ENCODE results near the gene XXYLT1. TPM values are rescaled to one million over a fixed set of nuclear protein-coding genes. Genes with fewer than 3 reads are reported as not detected.
"Not testable (repeated sequence)": the region's sequence is repeated elsewhere in the genome, so short reads cannot be mapped to it uniquely, and the experiment has no call there.

Gene XXYLT1
- total RNA-seq, 1 experiment from 2014 or later, result 27.2 TPM

- peaks cover 9% of the 10 kb centered on the region for H3K4me1 ChIP-seq (replicated peaks)
- H3K4me3 ChIP-seq, result no peak overlapping the region
- no peak overlapping the region for H3K27ac ChIP-seq
- H3K27me3 ChIP-seq (replicated peaks), result no peaks in the 10 kb centered on the region
- no peak for DNase-seq (ENCODE audit: low read depth in 1 of 2, low spot score in 2 of 2)
- no peaks in the 10 kb centered on the region for H3K9me3 ChIP-seq (replicated peaks)
- no peaks in the 10 kb centered on the region for H3K36me3 ChIP-seq
Measured at GRCh38 chr3:195096484-195097330, 174.3 kb downstream of the XXYLT1 start.

GRCh38 chr3:195096053-195096452 is 174.9 kb downstream of the XXYLT1 start:
- Histone ChIP-seq H3K9me3 (replicated peaks) (no peaks in the 10 kb centered on the region), H3K27me3 (replicated peaks) (no peaks in the 10 kb centered on the region), H3K27ac (no peak overlapping the region), H3K4me3 (no peak overlapping the region), H3K36me3 (no peaks in the 10 kb centered on the region), H3K4me1 (replicated peaks) (peaks cover 5% of the 10 kb centered on the region; the same call in 1 of the 2 replicates)
- no peak for DNase-seq (ENCODE audit: low read depth in 1 of 2, low spot score in 2 of 2)

GRCh38 chr3:195095704-195096036 is 175.3 kb downstream of the XXYLT1 start:
- no peaks in the 10 kb centered on the region for H3K27me3 ChIP-seq (replicated peaks)
- DNase-seq (ENCODE audit: low read depth in 1 of 2, low spot score in 2 of 2), result no peak
- H3K27ac ChIP-seq, result no peak overlapping the region
- no peaks in the 10 kb centered on the region for H3K36me3 ChIP-seq
- no peaks in the 10 kb centered on the region for H3K9me3 ChIP-seq (replicated peaks)
- peaks cover 5% of the 10 kb centered on the region; the same call in 1 of the 2 replicates for H3K4me1 ChIP-seq (replicated peaks)
- H3K4me3 ChIP-seq, result no peak overlapping the region

DNA sequence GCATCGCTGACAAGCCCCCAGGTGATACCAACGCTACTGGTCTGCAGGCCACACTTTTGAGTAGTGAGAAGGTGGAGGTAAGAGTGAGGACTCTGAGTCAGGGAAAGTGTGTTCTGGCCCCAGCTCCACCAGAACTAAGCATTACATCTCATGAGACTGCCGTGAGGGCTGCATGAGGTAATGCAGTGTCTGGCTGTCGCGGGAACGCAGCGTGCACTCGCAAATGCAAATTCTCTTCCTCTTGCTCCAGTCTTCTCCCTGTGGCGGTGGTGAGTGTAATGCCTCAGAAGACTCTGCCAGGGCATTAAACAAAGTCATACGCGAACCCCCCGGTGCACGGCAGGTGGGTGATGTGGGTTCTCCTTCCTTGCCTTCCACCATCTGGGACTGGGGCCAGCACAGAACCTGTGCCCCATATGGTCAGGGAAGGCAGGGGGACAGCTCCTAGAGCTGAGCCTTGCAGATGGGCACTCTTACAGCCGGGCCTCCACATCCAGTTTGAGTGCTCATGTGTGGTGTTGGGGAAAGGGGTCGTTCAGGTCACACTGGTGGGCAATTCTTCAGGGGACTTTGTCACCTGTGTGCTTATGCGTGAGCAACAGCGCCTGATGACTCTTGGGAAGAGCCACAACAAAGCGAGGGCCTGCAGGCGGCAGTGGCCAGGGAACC is 175.8 kb downstream of the XXYLT1 start:
- no peaks in the 10 kb centered on the region for H3K27me3 ChIP-seq (replicated peaks)
- DNase-seq (ENCODE audit: low read depth in 1 of 2, low spot score in 2 of 2), result no peak
- H3K27ac ChIP-seq, result no peak overlapping the region

DNA sequence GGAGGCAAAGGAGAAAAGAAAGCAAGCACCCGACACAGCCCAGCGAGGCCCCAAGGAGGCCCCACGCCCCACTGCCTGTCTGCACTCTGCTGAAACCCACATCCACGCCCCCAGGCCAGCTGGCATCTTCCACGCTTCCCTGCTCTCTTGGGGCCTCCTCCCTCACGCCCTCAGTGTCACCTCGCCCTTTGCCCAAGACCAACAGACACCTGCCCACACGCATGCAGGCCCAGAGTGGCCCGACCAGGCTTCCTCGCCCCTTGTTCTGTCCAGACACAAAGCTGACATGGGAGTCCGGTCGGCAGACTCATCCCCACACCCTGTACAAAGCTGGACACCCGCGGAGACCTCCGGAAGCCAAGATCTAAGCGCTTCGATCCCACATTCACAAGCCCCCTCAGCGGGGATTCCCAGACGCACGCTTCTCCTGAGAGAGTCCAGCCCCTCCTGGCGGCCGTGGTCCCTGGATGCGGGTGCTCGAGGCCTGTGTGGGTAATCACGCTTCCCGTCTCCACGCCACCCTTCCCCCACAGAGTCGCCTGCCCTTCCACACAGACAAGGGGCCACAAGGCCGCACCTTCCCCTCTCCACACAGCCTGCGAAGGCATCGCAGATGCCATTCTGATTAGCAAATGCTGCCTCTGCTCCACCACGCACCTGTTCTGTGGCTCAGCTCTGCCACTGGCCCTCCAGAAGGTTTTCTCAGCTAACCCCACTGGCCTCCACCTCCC is 176.6 kb downstream of the XXYLT1 start:
- no peak for DNase-seq (ENCODE audit: low read depth in 1 of 2, low spot score in 2 of 2)
- H3K27me3 ChIP-seq (replicated peaks), result no peaks in the 10 kb centered on the region
- H3K4me1 ChIP-seq (replicated peaks), result peaks cover 5% of the 10 kb centered on the region; the same call in 1 of the 2 replicates
- H3K9me3 ChIP-seq (replicated peaks), result no peaks in the 10 kb centered on the region
- H3K36me3 ChIP-seq, result no peaks in the 10 kb centered on the region
- no peak overlapping the region for H3K4me3 ChIP-seq
- H3K27ac ChIP-seq, result no peak overlapping the region

More for the DNA sequence above, 175.8 kb downstream of the XXYLT1 start:
- no peaks in the 10 kb centered on the region for H3K36me3 ChIP-seq
- H3K4me3 ChIP-seq, result no peak overlapping the region
- H3K4me1 ChIP-seq (replicated peaks), result peaks cover 5% of the 10 kb centered on the region; the same call in 1 of the 2 replicates
- H3K9me3 ChIP-seq (replicated peaks), result no peaks in the 10 kb centered on the region

- Histone ChIP-seq H3K4me1 (replicated peaks) (peaks cover 5% of the 10 kb centered on the region; the same call in 1 of the 2 replicates), H3K27ac (no peak overlapping the region), H3K27me3 (replicated peaks) (no peaks in the 10 kb centered on the region), H3K9me3 (replicated peaks) (no peaks in the 10 kb centered on the region), H3K4me3 (no peak overlapping the region), H3K36me3 (no peaks in the 10 kb centered on the region)
- no peak for DNase-seq (ENCODE audit: low read depth in 1 of 2, low spot score in 2 of 2)
Measured at GRCh38 chr3:195093731-195094130, 177.2 kb downstream of the XXYLT1 start.

- not testable (repeated sequence) for DNase-seq (ENCODE audit: low read depth in 1 of 2, low spot score in 2 of 2); H3K27ac ChIP-seq
Measured at GRCh38 chr3:195087840-195088601, 182.9 kb downstream of the XXYLT1 start.

DNA sequence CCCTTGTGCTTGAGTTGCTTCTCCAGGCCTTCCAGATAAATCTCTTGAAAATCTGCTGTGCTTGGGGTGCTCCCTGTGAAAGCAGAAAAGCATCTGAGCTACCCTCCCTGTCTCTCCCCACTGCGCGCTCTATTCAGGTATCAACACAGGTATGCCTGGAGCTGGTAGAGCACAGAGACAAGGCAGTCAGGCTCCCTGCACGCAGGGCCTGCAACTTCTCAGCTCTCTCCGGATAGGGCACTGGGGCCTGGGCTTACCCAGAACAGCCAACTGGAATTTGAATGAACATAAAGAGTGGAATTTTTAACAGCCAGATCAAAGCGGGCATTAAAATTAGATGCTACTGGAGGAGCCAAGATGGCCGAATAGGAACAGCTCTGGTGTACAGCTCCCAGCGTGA is 183.6 kb downstream of the XXYLT1 start:
- no peak for DNase-seq (ENCODE audit: low read depth in 1 of 2, low spot score in 2 of 2)
- H3K27me3 ChIP-seq (replicated peaks), result no peaks in the 10 kb centered on the region
- H3K4me1 ChIP-seq (replicated peaks), result no peaks in the 10 kb centered on the region
- no peak overlapping the region for H3K27ac ChIP-seq
- H3K9me3 ChIP-seq (replicated peaks), result no peaks in the 10 kb centered on the region
- no peak overlapping the region for H3K4me3 ChIP-seq
- H3K36me3 ChIP-seq, result no peaks in the 10 kb centered on the region

More at GRCh38 chr3:195087840-195088601, 182.9 kb downstream of the XXYLT1 start:
- not testable (repeated sequence) for H3K27me3 ChIP-seq (replicated peaks); H3K4me1 ChIP-seq (replicated peaks); H3K9me3 ChIP-seq (replicated peaks); H3K36me3 ChIP-seq; H3K4me3 ChIP-seq

- H3K27me3 ChIP-seq (replicated peaks), result no peaks in the 10 kb centered on the region
- no peak for DNase-seq (ENCODE audit: low read depth in 1 of 2, low spot score in 2 of 2)
Measured at GRCh38 chr3:195086885-195087284, 184.1 kb downstream of the XXYLT1 start.

GRCh38 chr3:195086341-195086740 is 184.6 kb downstream of the XXYLT1 start:
- DNase-seq (ENCODE audit: low read depth in 1 of 2, low spot score in 2 of 2), result no peak
- Histone ChIP-seq H3K4me1 (replicated peaks) (no peaks in the 10 kb centered on the region), H3K4me3 (no peak overlapping the region), H3K27me3 (replicated peaks) (no peaks in the 10 kb centered on the region), H3K27ac (no peak overlapping the region), H3K36me3 (no peaks in the 10 kb centered on the region), H3K9me3 (replicated peaks) (no peaks in the 10 kb centered on the region)

More at GRCh38 chr3:195086885-195087284, 184.1 kb downstream of the XXYLT1 start:
- Histone ChIP-seq H3K4me3 (no peak overlapping the region), H3K9me3 (replicated peaks) (no peaks in the 10 kb centered on the region), H3K36me3 (no peaks in the 10 kb centered on the region), H3K27ac (no peak overlapping the region), H3K4me1 (replicated peaks) (no peaks in the 10 kb centered on the region)

- Histone ChIP-seq H3K36me3 (no peaks in the 10 kb centered on the region), H3K27me3 (replicated peaks) (no peaks in the 10 kb centered on the region), H3K4me3 (no peak overlapping the region), H3K27ac (no peak overlapping the region), H3K4me1 (replicated peaks) (no peaks in the 10 kb centered on the region), H3K9me3 (replicated peaks) (no peaks in the 10 kb centered on the region)
- DNase-seq (ENCODE audit: low read depth in 1 of 2, low spot score in 2 of 2), result no peak
Measured at GRCh38 chr3:195085356-195086130, 185.4 kb downstream of the XXYLT1 start.

DNA sequence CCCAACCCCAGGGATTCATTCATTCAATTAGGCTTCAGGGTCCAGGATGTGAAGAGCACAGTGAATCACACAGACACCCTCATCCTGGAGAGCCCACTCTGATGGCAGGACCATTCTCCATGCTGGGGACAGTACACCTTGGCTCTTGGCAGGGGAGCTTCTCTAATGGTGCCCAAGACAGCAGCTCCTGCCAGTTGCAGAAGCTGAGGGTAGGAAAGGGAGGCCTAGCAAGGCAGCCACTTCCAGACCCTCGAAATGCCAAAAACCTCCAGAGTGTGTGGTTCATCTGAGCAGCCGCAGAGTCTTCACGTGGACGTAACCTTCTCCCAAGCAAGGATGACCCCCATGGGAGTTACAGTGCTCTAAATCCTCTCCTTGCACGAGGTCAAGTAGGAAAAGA is 186.2 kb downstream of the XXYLT1 start:
- Histone ChIP-seq H3K9me3 (replicated peaks) (no peaks in the 10 kb centered on the region), H3K27me3 (replicated peaks) (no peaks in the 10 kb centered on the region), H3K4me3 (no peak overlapping the region), H3K4me1 (replicated peaks) (no peaks in the 10 kb centered on the region), H3K36me3 (no peaks in the 10 kb centered on the region), H3K27ac (no peak overlapping the region)
- no peak for DNase-seq (ENCODE audit: low read depth in 1 of 2, low spot score in 2 of 2)

- Histone ChIP-seq H3K9me3 (replicated peaks) (no peaks in the 10 kb centered on the region), H3K36me3 (no peaks in the 10 kb centered on the region), H3K4me1 (replicated peaks) (no peaks in the 10 kb centered on the region), H3K27me3 (replicated peaks) (no peaks in the 10 kb centered on the region), H3K27ac (no peak overlapping the region), H3K4me3 (no peak overlapping the region)
- DNase-seq (ENCODE audit: low read depth in 1 of 2, low spot score in 2 of 2), result no peak
Measured at GRCh38 chr3:195083659-195084058, 187.3 kb downstream of the XXYLT1 start.
